NCI-H187 treated with DMSO at 0.1 percent for 48 hours (cell line): Measurements from ENCODE around the gene PARP1.

ENCODE experiments used
- DNase-seq: peaks from one replicate; lab custom pipeline; 2025; lab: John Stamatoyannopoulos, UW

PARP1 gene

GRCh38 chr1:226405411-226405988 lies 2.4 kb downstream of the PARP1 start:
- DNase-seq, result no peak

GRCh38 chr1:226404904-226405222 lies 3.0 kb downstream of the PARP1 start:
- DNase-seq, result no peak

GRCh38 chr1:226404063-226404903 lies 3.6 kb downstream of the PARP1 start:
- no peak for DNase-seq

- DNase-seq, result no peak
Observed at GRCh38 chr1:226403201-226404034, 4.5 kb downstream of the PARP1 start.

- DNase-seq, result no peak
Observed at GRCh38 chr1:226402739-226403165, 5.1 kb downstream of the PARP1 start.

DNA sequence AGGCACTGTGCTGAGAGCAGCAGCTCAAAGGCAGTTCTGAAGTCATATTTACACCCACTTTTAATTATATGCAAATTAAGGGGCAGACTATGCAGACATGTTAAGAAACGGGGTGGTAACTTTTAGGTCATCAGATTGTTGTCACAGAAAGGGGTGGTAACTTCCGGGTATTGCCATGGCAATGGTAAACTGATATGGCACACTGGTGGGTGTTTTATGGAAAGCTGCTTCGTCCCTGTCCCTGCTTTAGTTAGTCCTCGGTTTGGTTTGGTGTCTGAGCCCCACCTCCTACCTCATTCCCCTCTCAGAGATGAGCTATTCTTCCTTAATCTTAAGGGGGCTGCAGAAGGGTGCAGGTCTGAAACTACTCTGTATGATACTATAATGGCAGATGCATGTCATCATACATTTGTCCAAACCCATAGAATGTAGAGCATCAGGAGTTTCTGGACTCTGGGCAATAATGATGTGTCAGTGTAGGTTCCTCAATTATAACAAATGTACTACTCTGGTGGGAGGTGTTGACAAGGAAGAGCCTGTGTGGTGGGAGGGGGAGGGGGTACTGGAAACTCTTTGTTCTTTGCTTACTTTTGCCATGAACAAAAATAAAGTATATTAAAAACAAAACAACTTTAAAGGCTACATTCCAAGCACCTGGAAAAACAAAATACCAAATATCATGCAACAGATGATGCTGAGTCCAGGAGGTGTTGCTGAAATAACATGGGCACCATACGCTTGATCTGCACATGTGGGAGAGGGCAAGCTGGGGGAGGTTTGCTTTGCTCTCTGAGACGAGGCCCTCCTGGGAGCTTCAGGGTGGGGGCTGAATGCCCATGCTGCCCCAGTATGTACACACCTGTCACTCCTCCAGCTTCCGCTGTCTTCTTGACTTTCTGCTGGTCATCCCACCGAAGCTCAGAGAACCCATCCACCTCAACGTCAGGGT lies 6.3 kb downstream of the PARP1 start:
- DNase-seq, result no peak

- no peak for DNase-seq
Observed at GRCh38 chr1:226400519-226401354, 7.2 kb downstream of the PARP1 start.

DNA sequence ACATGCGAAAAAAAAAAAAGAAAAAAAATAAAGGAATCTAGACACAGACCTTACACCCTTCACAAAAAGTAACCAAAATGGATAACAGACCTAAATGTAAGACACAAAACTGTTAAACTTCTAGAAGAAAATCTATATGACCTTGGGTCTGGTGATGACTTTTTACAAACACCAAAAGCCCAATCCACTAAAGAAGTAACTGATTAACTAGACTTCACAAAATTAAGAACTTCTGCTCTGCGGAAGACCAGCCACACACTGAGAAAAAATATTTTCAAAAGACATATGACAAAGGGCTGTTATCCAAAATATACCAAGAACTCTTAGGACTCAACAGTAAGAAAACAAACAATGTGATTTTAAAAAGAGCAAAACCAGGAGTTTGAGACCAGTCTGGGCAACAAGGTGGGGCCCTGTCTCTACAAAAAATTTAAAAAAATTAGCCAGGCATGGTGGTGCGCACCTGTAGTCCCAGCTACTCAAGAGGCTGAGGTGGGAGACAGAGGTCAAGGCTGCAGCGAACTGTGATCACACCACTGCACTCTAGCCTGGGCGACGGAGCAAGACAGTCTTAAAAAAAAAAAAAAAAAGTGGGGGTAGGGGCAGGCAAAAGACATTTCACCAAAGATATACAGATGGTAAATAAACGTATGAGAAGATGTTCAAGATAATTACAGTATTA lies 9.8 kb downstream of the PARP1 start:
- DNase-seq, result no peak

GRCh38 chr1:226397011-226397926 lies 10.6 kb downstream of the PARP1 start:
- DNase-seq, result no peak

- DNase-seq, result no peak
Observed at GRCh38 chr1:226395753-226396152, 12.1 kb downstream of the PARP1 start.

DNA sequence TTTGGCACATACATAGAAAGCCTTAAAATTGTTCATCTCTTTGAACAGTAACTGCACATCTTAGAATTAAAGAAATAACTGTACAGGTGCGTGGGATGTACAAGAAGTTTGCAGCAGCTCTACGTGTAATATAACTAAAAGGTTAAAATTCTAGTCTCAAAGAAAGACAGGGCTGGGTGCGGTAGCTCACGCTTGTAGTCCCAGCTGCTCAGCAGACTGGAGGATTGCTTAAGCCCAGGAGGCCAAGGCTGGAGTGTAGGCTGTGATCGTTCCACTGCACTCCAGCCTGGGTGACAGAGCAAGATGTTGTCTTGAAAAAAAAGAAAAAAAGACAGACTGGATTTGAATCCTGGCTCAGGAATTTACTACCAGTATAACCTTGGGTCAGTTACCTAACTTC lies 13.4 kb downstream of the PARP1 start:
- no peak for DNase-seq

DNA sequence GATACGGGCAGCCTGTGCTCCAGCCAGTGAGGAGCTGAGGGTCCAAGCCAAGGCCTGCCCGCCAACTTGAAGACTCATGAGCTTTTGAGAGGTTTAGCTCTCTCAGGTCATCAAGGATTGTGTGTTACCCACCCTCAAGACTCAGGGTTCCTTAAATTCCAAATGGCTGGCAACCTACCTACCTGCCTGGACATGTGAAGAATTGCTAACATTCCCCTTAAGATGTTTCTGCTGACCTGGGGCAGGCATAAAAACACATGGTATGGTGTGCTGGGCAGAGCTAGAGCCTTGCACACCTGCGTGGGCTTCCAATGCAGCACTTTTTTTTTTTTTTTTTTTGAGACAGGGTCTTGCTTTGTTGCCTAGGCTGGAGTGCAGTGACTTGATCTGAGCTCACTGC lies 17.2 kb downstream of the PARP1 start:
- no peak for DNase-seq

GRCh38 chr1:226388131-226388530 lies 19.8 kb downstream of the PARP1 start:
- DNase-seq, result no peak

GRCh38 chr1:226384717-226385116 lies 23.2 kb downstream of the PARP1 start:
- no peak for DNase-seq

GRCh38 chr1:226384040-226384439 lies 23.9 kb downstream of the PARP1 start:
- DNase-seq, result no peak

DNA sequence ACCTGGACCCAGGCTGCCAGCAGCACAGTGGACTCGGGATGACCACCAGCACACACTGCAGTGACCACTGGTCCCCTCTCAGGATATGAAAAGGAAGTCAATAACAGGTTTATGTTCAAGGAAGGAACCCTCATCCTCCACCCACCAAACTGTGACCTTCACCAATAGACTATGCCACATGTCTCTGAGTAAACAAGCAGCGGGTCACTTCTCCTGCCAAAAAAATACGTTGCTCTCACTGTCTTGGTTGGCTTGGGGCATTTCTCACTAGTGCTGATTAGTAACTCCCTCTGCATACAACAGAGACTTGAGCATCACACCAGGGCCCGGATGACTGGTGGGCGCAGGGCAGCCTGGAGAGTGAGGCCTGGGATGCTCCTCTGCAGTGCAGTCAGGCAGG lies 25.9 kb downstream of the PARP1 start:
- no peak for DNase-seq

DNA sequence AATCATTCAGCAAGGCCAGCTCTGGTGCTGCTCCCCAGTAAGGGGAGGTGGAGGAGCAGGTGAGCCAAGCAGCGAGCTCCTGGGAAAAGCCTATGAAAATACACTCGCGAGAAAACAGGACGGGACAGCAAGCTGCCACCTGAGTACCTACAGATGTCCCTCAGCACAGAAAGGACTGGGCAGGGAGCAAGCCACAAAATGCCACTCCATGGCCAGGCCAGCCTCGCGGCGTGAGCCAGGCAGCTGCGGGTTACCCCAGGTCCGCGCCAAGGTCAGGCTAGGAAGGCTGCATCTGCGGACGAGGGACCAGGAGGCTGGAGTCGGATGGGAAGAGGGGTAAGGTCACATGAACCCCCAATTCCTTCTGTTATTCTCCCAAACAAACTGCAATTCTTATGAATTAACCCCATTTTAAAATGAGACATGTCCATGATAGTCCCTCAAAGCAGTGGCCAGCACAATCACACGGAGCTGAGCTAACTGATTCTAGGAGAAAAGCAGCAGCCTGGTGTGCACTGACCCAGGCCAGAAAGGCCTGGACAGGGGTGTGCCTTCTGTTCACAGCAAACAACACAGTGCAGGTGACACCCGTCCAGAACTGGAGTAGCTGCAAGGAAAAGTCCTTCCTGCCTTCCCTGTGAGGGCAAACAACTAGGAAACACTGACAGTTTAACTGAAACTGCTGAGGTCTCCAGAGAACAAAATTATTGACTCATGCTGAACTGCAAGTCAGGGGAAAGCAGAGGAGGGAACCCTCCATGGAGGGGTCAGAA lies 26.5 kb downstream of the PARP1 start:
- no peak for DNase-seq

GRCh38 chr1:226378071-226378470 lies 29.8 kb downstream of the PARP1 start:
- no peak for DNase-seq
